Kidney glomerular epithelial cell (primary cell): ENCODE measurements around the gene DDIT4.
A peak's percentile ranks its signal among the peaks of the same experiment; 100 is the strongest.
"Not testable (repeated sequence)": the region's sequence is repeated elsewhere in the genome, so short reads cannot be mapped to it uniquely, and the experiment has no call there.

Experiments
- DNase-seq: peaks from one replicate; lab custom pipeline; 2025; lab: John Stamatoyannopoulos, UW

The DDIT4 gene

GRCh38 chr10:72296829-72297280, 23.1 kb downstream of the DDIT4 start:
- DNase-seq, result not testable (repeated sequence)

- DNase-seq, result peak; percentile 72
Measured at GRCh38 chr10:72297281-72297804, 23.6 kb downstream of the DDIT4 start.

GRCh38 chr10:72297805-72298591, 24.3 kb downstream of the DDIT4 start:
- peak; percentile 94 for DNase-seq

- DNase-seq, result no peak
Measured at GRCh38 chr10:72298592-72299519, 25.1 kb downstream of the DDIT4 start.

DNA sequence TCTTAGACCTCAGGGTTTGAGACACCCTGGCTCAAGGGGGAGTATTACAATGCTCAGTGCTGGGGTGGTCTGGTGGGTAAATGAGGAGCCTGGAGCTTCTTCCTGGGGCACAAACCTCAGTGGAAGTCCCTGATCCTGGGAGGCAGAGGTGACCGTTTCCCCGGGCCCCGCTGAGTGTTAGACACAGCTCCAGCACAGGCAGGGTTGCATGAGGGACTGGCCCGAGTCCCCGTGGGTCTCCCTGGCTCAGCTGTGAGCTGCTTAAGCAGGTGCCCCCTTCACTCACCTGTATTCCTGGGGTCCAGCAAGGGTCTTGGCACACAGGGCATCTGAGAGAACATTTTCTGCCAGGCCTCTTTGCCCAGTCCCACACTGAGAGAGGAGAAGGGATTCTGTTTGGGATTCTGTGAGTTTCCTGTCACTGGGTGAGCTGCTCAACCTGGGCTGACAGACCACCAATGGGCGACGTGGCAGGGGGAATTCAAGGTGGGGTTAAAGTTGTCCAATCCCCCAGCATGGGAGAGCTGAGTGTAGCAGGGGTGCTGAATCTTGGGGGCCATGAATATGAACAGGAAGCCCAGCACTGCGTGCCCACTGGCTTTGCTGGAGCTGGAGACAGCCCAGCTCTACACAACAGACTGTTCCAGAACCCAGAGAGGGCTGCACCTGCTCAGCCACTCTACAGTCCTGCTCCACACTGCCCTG, 29.9 kb downstream of the DDIT4 start:
- DNase-seq, result no peak

DNA sequence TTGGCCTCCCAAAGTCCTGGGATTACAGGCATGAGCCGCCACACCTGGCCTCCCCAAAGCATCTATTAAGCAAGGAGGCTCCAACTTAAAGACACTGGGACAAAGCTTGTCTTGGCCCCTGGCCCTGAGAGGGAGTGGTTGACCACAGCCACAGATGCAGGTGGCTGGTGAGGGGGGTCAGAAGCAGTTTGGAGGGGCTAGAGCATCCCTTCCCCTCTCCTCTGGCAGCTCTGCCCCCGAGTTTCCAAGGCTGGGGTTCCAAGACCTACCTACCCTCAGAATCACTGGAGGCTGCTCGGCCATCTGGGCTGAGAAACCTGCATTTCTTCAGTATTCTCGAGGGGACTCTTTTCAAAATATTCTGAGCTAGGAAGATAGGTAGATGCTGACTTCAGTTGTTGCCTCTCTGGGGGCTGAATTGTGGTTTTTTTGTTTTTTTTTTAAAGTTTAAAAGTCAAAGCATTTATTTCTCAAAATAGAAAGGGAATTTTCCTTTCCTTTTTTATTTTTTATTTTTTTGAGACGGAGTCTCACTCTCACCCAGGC, 32.6 kb downstream of the DDIT4 start:
- no peak for DNase-seq

- not testable (repeated sequence) for DNase-seq
Measured at GRCh38 chr10:72307711-72308110, 34.0 kb downstream of the DDIT4 start.

- no peak for DNase-seq
Measured at GRCh38 chr10:72308320-72308987, 34.7 kb downstream of the DDIT4 start.

DNA sequence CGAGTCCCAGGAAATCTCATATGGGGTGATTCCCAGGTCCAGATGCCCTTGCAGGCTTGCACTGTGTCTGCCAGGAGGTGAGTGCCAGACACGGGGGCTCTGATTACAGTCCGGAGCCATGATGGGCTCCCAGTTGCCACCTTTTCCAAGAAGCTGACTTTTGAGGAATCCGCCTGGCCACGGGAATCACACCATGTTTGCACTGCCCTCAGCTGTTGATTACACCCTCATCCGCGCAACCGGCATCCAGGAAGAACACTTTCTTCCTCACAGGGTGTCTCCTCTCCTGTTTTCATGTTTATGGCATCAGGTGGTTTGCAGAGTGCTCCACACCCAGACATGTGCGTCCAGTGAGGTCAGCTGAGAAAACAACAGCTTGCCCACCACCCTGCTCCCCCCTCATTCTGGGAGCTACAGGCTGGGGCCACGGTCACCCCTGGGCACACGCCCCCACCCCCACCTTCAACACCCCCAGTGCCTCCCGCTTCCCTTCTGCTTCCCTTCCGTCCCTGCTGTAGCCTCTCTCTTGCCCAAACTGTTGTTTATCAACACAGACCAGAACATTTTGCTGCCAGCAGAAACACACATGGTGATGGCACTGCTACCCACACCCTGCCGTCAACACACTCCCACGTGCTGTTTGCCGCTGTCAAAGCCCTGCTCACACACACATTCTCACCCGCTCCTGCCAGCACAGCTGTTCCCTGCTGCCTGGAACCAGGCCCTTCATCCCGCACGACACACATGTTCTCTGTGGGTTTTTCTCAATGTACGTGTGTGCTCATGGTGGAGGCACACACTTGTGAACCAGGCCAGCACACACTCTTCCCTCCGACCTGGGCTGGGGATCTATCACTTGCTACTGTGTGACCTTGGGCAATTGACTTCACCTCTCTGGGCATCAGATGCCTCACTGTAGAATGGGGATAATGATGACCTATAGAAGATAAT, 35.8 kb downstream of the DDIT4 start:
- no peak for DNase-seq

DNA sequence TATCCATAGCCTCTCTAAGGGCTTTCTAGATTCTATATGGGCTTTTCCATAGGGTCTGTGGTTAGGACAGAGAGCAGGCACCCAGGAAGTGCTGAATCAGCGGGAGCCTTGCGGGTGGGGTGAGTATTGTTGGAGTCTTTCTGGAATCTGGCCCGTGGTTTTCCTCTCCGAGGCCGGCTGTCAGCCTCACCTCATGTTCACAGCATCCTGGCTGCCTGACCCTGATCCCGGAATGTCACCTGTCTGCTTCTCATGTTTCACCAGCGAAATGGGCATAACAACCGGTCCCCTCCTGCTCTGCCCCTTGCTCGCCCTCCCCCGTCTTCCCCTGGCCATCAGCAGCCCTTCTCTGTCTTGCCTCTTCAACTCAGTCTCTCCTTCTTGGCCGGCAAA, 36.5 kb downstream of the DDIT4 start:
- no peak for DNase-seq

- DNase-seq, result no peak
Measured at GRCh38 chr10:72310636-72311035, 36.9 kb downstream of the DDIT4 start.

DNA sequence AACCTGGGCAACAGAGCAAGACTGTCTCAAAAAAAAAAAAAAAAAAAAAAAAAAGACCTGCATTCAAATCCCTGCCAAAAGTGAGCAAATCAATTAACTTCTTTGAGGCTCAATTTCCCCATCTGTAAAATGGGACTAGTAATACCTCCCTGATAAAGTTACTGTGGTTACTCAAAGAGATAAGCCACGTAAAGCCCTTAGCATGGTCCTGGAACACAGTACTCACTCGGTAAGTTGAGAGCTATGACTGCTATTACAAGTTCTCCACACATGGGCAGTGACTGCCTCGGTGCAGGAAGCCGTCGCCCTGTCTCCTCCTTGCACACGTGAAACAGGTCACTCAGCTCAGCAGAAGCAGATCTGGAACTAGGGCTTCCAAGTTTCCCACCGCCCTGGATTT, 37.9 kb downstream of the DDIT4 start:
- DNase-seq, result no peak

DNA sequence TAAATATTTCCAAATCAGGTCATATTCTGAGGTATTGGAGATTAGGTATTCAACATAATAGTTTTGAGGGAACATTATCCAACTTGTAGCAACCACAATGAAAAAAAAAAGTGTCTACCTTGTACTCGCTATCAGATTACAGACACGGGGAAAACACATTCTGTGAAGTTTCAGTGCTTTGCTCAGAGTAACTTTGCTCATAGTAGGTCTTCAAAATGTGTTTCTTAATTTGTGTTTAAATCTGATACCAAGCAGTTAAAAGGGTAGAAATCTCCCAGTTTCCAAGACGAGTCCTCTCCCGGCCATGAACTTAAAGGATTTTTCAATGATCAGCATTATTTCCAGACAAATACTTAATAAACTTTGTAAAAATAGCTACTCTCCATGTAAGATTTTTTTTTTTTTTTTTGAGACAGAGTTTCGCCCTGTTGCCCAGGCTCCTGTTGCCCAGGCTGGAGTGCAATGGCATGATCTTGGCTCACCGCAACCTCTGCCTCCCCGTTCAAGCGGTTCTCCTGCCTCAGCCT, 39.2 kb downstream of the DDIT4 start:
- DNase-seq, result no peak

DNA sequence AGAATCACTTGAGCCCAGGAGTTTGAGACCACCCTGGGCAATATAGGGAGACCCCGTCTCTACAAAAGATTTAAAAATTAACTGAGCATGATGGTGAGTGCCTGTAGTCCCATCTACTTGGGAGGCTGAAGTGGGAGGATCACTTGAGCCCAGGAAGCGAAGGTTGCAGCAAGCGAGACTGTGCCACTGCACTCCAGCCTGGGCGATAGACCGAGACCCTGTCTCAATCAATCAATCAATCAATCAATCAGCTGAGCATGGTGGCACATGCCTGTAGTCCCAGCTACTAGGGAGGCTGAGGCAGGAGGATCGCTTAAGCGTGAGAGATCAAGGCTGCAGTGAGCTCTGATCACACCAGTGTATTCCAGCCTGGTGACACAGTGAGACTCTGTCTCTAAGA, 40.5 kb downstream of the DDIT4 start:
- no peak for DNase-seq

DNA sequence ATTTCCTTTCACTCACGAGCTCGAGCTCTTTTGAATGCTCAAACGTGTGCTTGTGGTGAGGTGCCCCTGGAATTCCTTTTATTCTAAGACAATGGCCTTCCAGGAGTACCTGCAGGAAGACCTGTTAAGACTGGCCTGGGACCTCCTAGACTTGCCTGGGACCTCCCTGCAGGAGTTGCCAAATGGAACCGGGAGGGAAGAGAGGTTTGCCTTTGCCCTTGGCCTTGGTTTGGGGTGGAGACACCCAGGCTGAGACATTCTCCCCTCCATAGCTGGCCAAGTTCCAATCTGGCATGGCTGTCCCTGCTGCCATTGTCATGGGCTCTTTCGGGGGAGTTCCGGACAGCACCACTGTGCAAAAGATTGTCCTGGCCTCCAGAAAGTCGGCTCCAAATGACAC, 41.3 kb downstream of the DDIT4 start:
- no peak for DNase-seq

DNA sequence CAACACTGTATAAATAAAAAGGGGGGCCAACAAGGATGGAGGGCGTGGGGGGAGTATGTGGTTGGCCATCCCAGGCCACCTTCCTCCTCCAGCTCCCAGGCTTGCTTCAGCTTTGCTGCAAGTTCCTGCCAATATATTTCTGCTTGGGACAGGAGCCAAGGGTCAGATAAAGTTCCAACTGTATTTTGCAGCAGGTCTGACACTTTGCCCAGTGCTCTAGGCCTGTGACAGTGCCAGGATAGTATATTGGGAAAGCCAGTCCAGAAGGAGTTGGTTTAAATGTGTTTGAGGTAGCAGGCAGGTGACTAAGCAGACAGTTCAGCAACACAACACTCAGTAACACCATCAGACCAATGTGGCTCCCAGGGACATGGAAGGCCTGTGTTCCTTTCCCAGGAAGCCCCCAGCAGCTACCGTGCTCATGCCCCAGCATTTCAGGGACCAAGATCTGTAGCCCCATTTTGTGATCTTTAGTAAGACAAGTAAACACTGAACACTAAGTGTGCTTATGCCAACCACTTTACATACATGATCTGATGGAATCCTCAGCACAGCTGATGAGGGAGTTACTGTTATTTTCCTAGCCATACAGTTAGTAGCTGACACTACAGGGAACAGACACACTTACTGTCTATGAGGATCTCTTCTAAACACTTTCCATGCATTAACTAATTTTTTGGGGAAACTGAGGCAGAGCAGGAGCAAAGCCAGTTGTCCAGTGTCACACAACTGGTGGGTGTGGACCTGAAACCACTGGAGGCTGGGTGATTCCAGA, 42.1 kb downstream of the DDIT4 start:
- no peak for DNase-seq

DNA sequence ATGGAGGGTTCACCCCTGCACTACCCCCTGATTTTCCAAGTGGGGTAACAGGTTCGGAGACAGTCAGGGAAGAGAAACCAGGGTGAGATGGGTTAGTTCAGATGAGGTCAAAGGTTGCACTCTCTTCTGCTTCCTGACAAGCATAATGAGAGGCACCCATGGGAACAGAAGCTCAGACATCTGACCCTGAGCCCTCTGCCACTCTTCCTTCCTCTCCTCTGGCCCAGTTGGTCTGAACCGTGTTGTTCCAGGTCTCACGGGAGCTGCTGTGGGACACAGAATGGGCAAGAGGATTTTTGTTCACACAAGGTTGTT, 42.6 kb downstream of the DDIT4 start:
- no peak for DNase-seq

DNA sequence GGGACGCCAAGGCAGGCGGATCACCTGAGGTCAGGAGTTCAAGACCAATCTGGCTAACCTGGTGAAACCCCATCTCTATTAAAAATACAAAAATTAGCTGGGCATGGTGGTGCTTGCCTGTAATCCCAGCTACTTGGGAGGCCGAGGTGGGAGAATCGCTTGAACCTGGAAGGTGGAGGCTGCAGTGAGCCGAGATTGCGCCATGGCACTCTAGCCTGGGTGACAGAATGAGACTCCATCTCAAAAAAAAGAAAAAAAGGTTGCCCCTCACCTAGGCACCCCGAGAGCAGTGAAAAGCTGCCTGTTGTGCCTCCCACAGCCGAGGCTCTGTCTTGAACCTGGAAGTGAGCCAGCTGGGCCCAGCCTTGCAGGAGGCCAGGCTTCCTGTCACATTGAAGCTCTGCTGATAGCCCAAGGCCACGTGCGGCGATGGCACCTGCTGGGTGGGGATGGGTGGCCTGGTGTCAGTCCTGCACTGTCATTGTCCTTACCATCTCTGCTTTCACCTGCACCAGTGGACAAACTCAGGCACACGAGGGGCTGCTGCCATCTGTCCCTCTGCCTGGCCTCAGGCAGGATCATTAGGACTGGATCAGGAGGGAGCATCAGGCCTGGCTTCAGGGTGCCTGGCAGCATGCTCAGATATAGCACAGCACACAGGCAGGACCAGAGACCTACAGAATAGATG, 43.2 kb downstream of the DDIT4 start:
- no peak for DNase-seq
